ENCODE measurements around the gene DLGAP1. TPM values are rescaled to one million over a fixed set of nuclear protein-coding genes. Genes with fewer than 3 reads are reported as not detected.

The DLGAP1 gene
- total and polyA plus RNA-seq, 4 donors = 0.54 to 11.8 (median 3.1) TPM

DNA sequence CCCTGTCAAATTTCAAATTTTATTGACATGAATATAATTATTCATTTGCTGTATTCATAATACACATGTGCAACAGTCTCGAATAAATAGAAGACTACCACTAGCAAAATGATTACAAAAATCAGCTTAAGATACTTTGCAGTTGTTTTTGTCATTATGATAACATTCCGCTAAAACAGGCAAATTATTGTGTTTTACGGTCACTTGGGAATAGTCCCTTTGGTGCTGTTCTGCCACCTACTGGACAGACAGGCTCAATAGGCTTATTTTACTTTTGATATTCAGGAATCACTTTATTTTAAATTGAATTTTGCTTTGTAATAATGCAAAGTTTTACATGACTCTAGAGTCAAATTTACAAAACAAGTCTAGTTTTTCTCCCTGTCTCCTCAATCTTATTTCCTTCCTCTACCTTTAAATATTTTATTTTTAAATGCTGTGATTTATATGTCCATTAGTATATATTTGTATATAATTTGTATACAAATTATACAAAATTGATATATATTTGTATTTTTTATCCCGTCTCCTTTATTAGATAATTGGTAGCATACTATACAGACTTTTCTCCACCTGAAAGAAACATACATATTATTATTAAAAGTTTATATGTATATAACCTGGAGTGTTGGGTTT is 456.3 kb downstream of the DLGAP1 start:
- ATAC-seq (ENCODE audit: insufficient read depth, low FRiP score) = no peak
- peak; percentile 28 to 77 (median 74) for DNase-seq
- WGBS, 2 donors = 19% methylated on average over 4 of the region's 4 CpGs

DNA sequence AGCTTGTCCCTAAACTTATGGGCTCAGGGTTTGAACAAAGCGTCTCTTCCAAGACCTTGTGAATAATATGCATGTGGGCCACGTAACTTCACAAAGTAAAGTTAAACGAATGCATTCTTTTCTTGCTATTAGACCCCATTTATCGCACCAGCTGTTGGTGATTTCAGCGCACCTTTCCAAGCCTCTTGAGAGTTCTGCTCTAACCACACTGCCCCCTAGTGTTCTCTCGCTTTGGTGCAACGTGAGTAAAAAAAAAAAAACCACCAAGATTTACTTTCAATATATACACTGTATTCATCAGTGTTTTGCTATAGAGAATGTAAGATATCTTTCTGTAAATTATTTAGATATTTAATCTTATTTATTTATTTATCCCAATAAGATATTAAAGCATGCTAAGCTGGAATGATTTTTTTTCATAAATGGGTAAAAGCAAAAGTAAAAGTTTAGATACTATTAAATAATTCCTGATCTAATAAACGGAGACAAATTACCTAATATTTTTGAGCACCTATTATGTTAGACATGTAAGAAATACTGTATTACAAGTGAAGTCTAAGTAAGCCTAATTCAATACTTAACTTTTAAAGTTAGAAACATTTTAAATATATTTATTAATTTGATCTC is 459.5 kb downstream of the DLGAP1 start:
- WGBS, 2 donors = 20 to 25% methylated on average over 8 of the region's 8 CpGs
- H3K9ac ChIP-seq (ENCODE audit: insufficient read depth in 1 of 2, low read length in 2 of 2) = no peak overlapping the region
- H3K9me3 ChIP-seq (ENCODE audit: control insufficient read depth in 4 of 4, insufficient read depth in 3 of 4, low read length in 3 of 4) = no peaks in the 10 kb centered on the region
- TF ChIP-seq, protein P1, sequence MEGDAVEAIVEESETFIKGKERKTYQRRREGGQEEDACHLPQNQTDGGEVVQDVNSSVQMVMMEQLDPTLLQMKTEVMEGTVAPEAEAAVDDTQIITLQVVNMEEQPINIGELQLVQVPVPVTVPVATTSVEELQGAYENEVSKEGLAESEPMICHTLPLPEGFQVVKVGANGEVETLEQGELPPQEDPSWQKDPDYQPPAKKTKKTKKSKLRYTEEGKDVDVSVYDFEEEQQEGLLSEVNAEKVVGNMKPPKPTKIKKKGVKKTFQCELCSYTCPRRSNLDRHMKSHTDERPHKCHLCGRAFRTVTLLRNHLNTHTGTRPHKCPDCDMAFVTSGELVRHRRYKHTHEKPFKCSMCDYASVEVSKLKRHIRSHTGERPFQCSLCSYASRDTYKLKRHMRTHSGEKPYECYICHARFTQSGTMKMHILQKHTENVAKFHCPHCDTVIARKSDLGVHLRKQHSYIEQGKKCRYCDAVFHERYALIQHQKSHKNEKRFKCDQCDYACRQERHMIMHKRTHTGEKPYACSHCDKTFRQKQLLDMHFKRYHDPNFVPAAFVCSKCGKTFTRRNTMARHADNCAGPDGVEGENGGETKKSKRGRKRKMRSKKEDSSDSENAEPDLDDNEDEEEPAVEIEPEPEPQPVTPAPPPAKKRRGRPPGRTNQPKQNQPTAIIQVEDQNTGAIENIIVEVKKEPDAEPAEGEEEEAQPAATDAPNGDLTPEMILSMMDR (IDR thresholded peaks at IDR 0.05; ENCODE audit: control extremely low read depth, extremely low read depth) = peak; percentile 60
- H3K27me3 ChIP-seq (ENCODE audit: control insufficient read depth in 3 of 3, insufficient read depth in 3 of 3, low read length in 2 of 3) = no peaks in the 10 kb centered on the region
- H3K4me1 ChIP-seq (ENCODE audit: control insufficient read depth in 5 of 5, insufficient read depth in 5 of 5, low read length in 5 of 5) = peaks cover 0 to 2% (median 0%) of the 10 kb centered on the region in 5 donors
- peak; percentile 55 to 90 (median 84) for DNase-seq
- peak; percentile 53 for ATAC-seq (ENCODE audit: insufficient read depth, low FRiP score)
- no peaks in the 10 kb centered on the region for H3K36me3 ChIP-seq (ENCODE audit: control insufficient read depth in 4 of 4, insufficient read depth in 4 of 4, low read length in 4 of 4)
- no peak overlapping the region for H3K4me3 ChIP-seq
- H3K27ac ChIP-seq (ENCODE audit: low read depth in 1 of 2, low read length in 1 of 2) = no peak overlapping the region

More for the DNA sequence above, 456.3 kb downstream of the DLGAP1 start:
- no peaks in the 10 kb centered on the region for H3K36me3 ChIP-seq (ENCODE audit: control insufficient read depth in 4 of 4, insufficient read depth in 4 of 4, low read length in 4 of 4)
- H3K27ac ChIP-seq (ENCODE audit: low read depth in 1 of 2, low read length in 1 of 2) = no peak overlapping the region
- peaks cover 0 to 2% (median 0%) of the 10 kb centered on the region in 5 donors for H3K4me1 ChIP-seq (ENCODE audit: control insufficient read depth in 5 of 5, insufficient read depth in 5 of 5, low read length in 5 of 5)
- H3K4me3 ChIP-seq = no peak overlapping the region
- TF ChIP-seq, protein P1 (IDR thresholded peaks at IDR 0.05; ENCODE audit: control extremely low read depth, extremely low read depth) = peak; percentile 33
- no peaks in the 10 kb centered on the region for H3K27me3 ChIP-seq (ENCODE audit: control insufficient read depth in 3 of 3, insufficient read depth in 3 of 3, low read length in 2 of 3)
- H3K9ac ChIP-seq (ENCODE audit: insufficient read depth in 1 of 2, low read length in 2 of 2) = no peak overlapping the region
- no peaks in the 10 kb centered on the region for H3K9me3 ChIP-seq (ENCODE audit: control insufficient read depth in 4 of 4, insufficient read depth in 3 of 4, low read length in 3 of 4)

DNA sequence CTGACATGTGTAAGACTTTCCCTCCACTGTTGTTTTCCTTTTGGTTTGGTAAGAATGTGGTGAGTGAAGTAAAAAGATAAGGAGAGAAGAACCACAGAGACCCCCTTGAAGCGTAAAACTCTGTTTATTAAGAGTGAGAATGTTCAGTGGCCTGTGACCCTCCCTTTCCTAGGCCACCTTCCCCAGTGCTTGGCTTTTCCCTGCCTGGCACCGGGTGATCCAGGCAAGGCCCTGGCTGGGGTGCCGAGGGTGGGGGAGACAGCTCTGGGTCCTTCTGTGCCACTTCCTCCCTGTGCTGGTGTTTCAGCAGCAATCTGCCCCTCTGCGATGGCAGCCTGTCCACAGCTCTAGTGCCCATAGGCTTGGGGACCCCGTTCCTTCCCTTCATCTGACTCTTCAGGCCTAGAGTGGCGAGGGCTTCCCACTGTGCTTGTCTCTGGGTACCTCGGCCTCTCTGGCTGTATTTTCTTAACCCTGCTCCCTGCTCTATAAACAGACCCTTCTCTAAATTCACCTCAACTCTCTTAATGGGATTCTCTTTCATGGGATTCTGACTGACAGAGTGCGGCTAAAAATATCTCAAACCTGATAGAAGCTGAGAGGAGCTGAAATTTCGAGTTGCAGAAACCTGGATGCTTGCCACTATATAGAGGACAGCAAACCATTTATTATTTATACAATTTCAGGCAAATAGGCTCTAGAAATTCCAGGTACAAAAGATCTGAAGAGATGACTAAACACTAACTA is 461.0 kb downstream of the DLGAP1 start:
- no peak for ATAC-seq (ENCODE audit: insufficient read depth, low FRiP score)
- H3K9me3 ChIP-seq (ENCODE audit: control insufficient read depth in 4 of 4, insufficient read depth in 3 of 4, low read length in 3 of 4) = no peaks in the 10 kb centered on the region

More for the DNA sequence above, 461.0 kb downstream of the DLGAP1 start:
- Histone ChIP-seq H3K27me3 (ENCODE audit: control insufficient read depth in 3 of 3, insufficient read depth in 3 of 3, low read length in 2 of 3) (no peaks in the 10 kb centered on the region), H3K36me3 (ENCODE audit: control insufficient read depth in 4 of 4, insufficient read depth in 4 of 4, low read length in 4 of 4) (no peaks in the 10 kb centered on the region), H3K4me1 (ENCODE audit: control insufficient read depth in 5 of 5, insufficient read depth in 5 of 5, low read length in 5 of 5) (peaks cover 0 to 2% (median 0%) of the 10 kb centered on the region in 5 donors), H3K27ac (ENCODE audit: low read depth in 1 of 2, low read length in 1 of 2) (peak overlapping the region in 1 of 2 donors; percentile 33), H3K4me3 (no peak overlapping the region), H3K9ac (ENCODE audit: insufficient read depth in 1 of 2, low read length in 2 of 2) (no peak overlapping the region)
- no peak for DNase-seq
- TF ChIP-seq, protein P1 (IDR thresholded peaks at IDR 0.05; ENCODE audit: control extremely low read depth, extremely low read depth) = no peak
- 71 to 77% methylated on average over 9 of the region's 9 CpGs for WGBS, 2 donors

Data from lung (tissue), 12 donors.